ENCODE data around the gene IL6ST.

- TF ChIP-seq EZH2phosphoT487 (IDR thresholded peaks at IDR 0.05; ENCODE audit: insufficient read depth, low read depth), result no peak
- TF ChIP-seq EZH2 (IDR thresholded peaks at IDR 0.05; ENCODE audit: insufficient read depth, poor library complexity, severe bottlenecking), result no peak
Measured at GRCh38 chr5:55997742-55998351, 3.1 kb upstream of the IL6ST start.

Data from GM23248 (cell line).